HepG2 (cell line): ENCODE results near the gene SNAI3. TPM values are rescaled to one million over a fixed set of nuclear protein-coding genes. Genes with fewer than 3 reads are reported as not detected.
"Not testable (repeated sequence)": the region's sequence is repeated elsewhere in the genome, so short reads cannot be mapped to it uniquely, and the experiment has no call there.

Experiments
- ATAC-seq: fragments of 200-7000 bp; cut with Tn5 transposase; 3 replicates; pipeline ENCODE4 v1.9.1; 2020; ENCODE audit warnings: mild to moderate bottlenecking, moderate library complexity
- BruUV-seq: library from RNA; stranded (reverse); fragments of 400-500 nt; replicated peaks from 2 replicates; lab custom pipeline; 2021; lab: Mats Ljungman, UMichigan
- CTCF ChIA-PET: fragments of 300-600 bp; formaldehyde crosslinking; extraction: SDS; loops from one replicate; lab custom pipeline; 2021; ENCODE audit warnings: low total read pairs, inconsistent platforms, low intra/inter-chr PET ratio; lab: Yijun Ruan, JAX
- POLR2A ChIA-PET: fragments of 350-600 bp; sonication (Branson Sonifier 250); formaldehyde crosslinking; loops from one replicate; lab custom pipeline; 2020; ENCODE audit warnings: antibody characterized with exemption, inconsistent platforms; lab: Yijun Ruan, JAX
- DNase-seq: peaks from one replicate; pipeline ENCODE4 v3.0.0-alpha.2; 2015; ENCODE audit warnings: low spot score
- FAIRE-seq: peaks from 3 replicates; lab custom pipeline; 2011; peaks lifted over from hg19 to GRCh38; lab: Jason Lieb, UNC
- H2AFZ ChIP-seq: one replicate; pipeline ENCODE4 v1.6.1; 2011; ENCODE audit warnings: low read length, inconsistent platforms
- H3K27ac ChIP-seq: fragments of 300-600 bp; 3 replicates; pipeline ENCODE4 v1.8.0; 2011; ENCODE audit warnings: mixed run types, mild to moderate bottlenecking, mixed read lengths, low read length, inconsistent platforms; ENCODE audit not compliant: insufficient read depth; ENCODE audit errors: extremely low read length
- H3K27me3 ChIP-seq, 2 experiments: fragments of 200-600 bp in 1 of 2; 2 replicates in 1 of 2; 3 replicates in 1 of 2; pipeline versions ENCODE4 v1.6.0 to v1.8.0; 2011; ENCODE audit warnings: low read length in 2 of 2, mild to moderate bottlenecking in 2 of 2, moderate library complexity in 2 of 2, inconsistent platforms in 1 of 2; ENCODE audit not compliant: insufficient read depth in 2 of 2, control insufficient read depth in 1 of 2
- H3K36me3 ChIP-seq, 2 experiments: fragments of 200-600 bp in 1 of 2; replicated peaks in 1 of 2; 2 replicates in 1 of 2; 3 replicates in 1 of 2; pipeline versions ENCODE4 v1.5.1 to v1.8.0; 2011; ENCODE audit warnings: low read length in 2 of 2, inconsistent platforms in 1 of 2; ENCODE audit not compliant: insufficient read depth in 2 of 2, control insufficient read depth in 1 of 2
- H3K4me1 ChIP-seq: 2 replicates; pipeline ENCODE4 v1.5.1; 2012; ENCODE audit warnings: low read length, inconsistent platforms; ENCODE audit not compliant: insufficient read depth
- H3K4me2 ChIP-seq: 2 replicates; pipeline ENCODE4 v1.6.0; 2011; ENCODE audit warnings: low read depth, low read length, inconsistent platforms
- H3K4me3 ChIP-seq, 3 experiments: fragments of 200-600 bp in 1 of 3; sonication (generic), shearing (Covaris generic) in 1 of 3; replicated peaks in 1 of 3; 2 replicates each; pipeline ENCODE4 v1.5.1; 2011 to 2016; ENCODE audit warnings: low read length in 3 of 3, inconsistent platforms in 2 of 3, low read depth in 2 of 3, mild to moderate bottlenecking in 2 of 3, control low read depth in 1 of 3, mixed read lengths in 1 of 3; ENCODE audit not compliant: insufficient read depth in 1 of 3
- H3K79me2 ChIP-seq: one replicate; pipeline ENCODE4 v1.6.1; 2011; ENCODE audit warnings: low read length, inconsistent platforms; ENCODE audit not compliant: insufficient read depth
- H3K9ac ChIP-seq: 2 replicates; pipeline ENCODE4 v1.6.0; 2011; ENCODE audit warnings: mild to moderate bottlenecking, low read depth, low read length, inconsistent platforms; ENCODE audit not compliant: insufficient read depth
- H3K9me3 ChIP-seq: 2 replicates; pipeline ENCODE4 v1.5.1; 2012; ENCODE audit warnings: mild to moderate bottlenecking, low read length
- H4K20me1 ChIP-seq: 2 replicates; pipeline ENCODE4 v1.6.0; 2011; ENCODE audit warnings: inconsistent platforms, mild to moderate bottlenecking, low read length, moderate library complexity; ENCODE audit not compliant: insufficient read depth
- GTF3A ChIP-seq: sonication (generic); formaldehyde crosslinking; conservative IDR thresholded peaks from 2 replicates; pipeline ENCODE4 v1.4.0; 2020; ENCODE audit warnings: mild to moderate bottlenecking, missing genetic modification reagents
- HOXD1 ChIP-seq: sonication (generic); formaldehyde crosslinking; IDR thresholded peaks from 2 replicates; pipeline ENCODE4 v1.5.0; 2020; ENCODE audit warnings: missing genetic modification reagents
- POLR2A ChIP-seq, 2 experiments: IDR thresholded peaks; 2 replicates each; pipeline ENCODE4 v1.6.1; 2011; ENCODE audit warnings: low read depth in 2 of 2, low read length in 2 of 2, mild to moderate bottlenecking in 1 of 2, moderate library complexity in 1 of 2; ENCODE audit not compliant: insufficient read depth in 1 of 2
- REPIN1 ChIP-seq: sonication (generic); formaldehyde crosslinking; IDR thresholded peaks from 2 replicates; pipeline ENCODE4 v1.8.0; 2022; ENCODE audit warnings: missing genetic modification reagents, low read depth, mild to moderate bottlenecking, borderline replicate concordance
- RORA ChIP-seq: sonication (generic); formaldehyde crosslinking; IDR thresholded peaks from 2 replicates; pipeline ENCODE4 v1.5.0; 2020; ENCODE audit warnings: mild to moderate bottlenecking, missing genetic modification reagents, moderate library complexity
- SP4 ChIP-seq: sonication (generic); formaldehyde crosslinking; IDR thresholded peaks from 2 replicates; pipeline ENCODE4 v1.8.1; 2023; ENCODE audit warnings: mild to moderate bottlenecking, missing genetic modification reagents
- ZFP37 ChIP-seq: sonication (generic); formaldehyde crosslinking; IDR thresholded peaks from 2 replicates; pipeline ENCODE4 v1.4.0; 2020; ENCODE audit warnings: missing genetic modification reagents, borderline replicate concordance
- ZNF235 ChIP-seq: sonication (generic); formaldehyde crosslinking; IDR thresholded peaks from 2 replicates; pipeline ENCODE4 v1.8.1; 2023; ENCODE audit warnings: mild to moderate bottlenecking, missing genetic modification reagents, borderline replicate concordance
- ZNF768 ChIP-seq: sonication (generic); formaldehyde crosslinking; IDR thresholded peaks from 2 replicates; pipeline ENCODE4 v1.4.0; 2020; ENCODE audit warnings: missing genetic modification reagents
- WGBS: methylation state at CpG from one replicate; pipeline ENCODE4 v1.1.6; 2017; ENCODE audit warnings: low lambda C conversion rate; 5-methylcytosine and 5-hydroxymethylcytosine counted together
- in situ Hi-C: cut with HindIII; loops from 2 replicates; pipeline ENCODE4 v1.10.0; 2017; ENCODE audit warnings: low pct_unique_long_range_greater_than_20kb; ENCODE audit not compliant: extremely low pct_ligation_motif_present
- intact Hi-C: fragments of 100-400 bp; cut with micrococcal nuclease; formaldehyde crosslinking; loops from one replicate; pipeline ENCODE4 v1.10.0; 2022; ENCODE audit not compliant: unreplicated experiment
- polyA plus RNA-seq, 8 experiments: library from polyadenylated mRNA; depleted of rRNA in 3 of 8; stranded (reverse) in 7 of 8; unstranded in 1 of 8; fragments of >200 nt; fragmentation: Illumina TruSeq in 4 of 8; extraction: Trizol in 4 of 8; gene quantifications; 2 replicates each; pipeline versions ENCODE4 v1.2.1 to v1.2.3, GENCODE V29; 2011 to 2016; ENCODE audit warnings: low read depth in 4 of 8, missing spikeins in 1 of 8, mixed read lengths in 1 of 8; ENCODE audit not compliant: insufficient read depth in 1 of 8
- total RNA-seq, 5 experiments: library from RNA; depleted of rRNA; stranded (reverse); fragments of >200 nt; fragmentation: Illumina TruSeq; extraction: Trizol; gene quantifications; 2 replicates each; pipeline ENCODE4 v1.2.3, GENCODE V29; 2016; ENCODE audit warnings: low read depth in 1 of 5

The SNAI3 gene
- total and polyA plus RNA-seq, 2 of the 13 experiments (the other 11 are each of a cell fraction or from before 2014, with no cell fraction given): 0.09 to 0.18 TPM

- peaks cover 6% of the 10 kb centered on the region for H3K4me1 ChIP-seq
- peaks cover 12% of the 10 kb centered on the region for H3K79me2 ChIP-seq
- intact Hi-C loops (no loop called here), in situ Hi-C loops (no loop called here)
- TF ChIP-seq GTF3A (no peak), POLR2A (IDR thresholded peaks at IDR 0.05; ENCODE audit: insufficient read depth in 1 of 2, low read depth in 2 of 2, low read length in 2 of 2) (peak in 1 of 2 experiments; percentile 31; a peak in 1 of 4 replicates), ZNF235 (CRISPR knock-in tag) (0 out of 2 replicates have a peak, but pooled peaks have one; percentile 43), HOXD1 (no peak), SP4 (CRISPR knock-in tag) (no peak), REPIN1 (CRISPR knock-in tag) (no peak), RORA (CRISPR knock-in tag) (no peak), ZFP37 (CRISPR knock-in tag) (no peak)
- H3K4me3 ChIP-seq: no peak overlapping the region
- DNase-seq (no peak), ATAC-seq (no peak), FAIRE-seq (no peak)
- no peak overlapping the region for H3K4me2 ChIP-seq
- 96% methylated on average over 10 of the region's 10 CpGs for WGBS
- POLR2A ChIA-PET: interaction anchor here (1.2 kb wide), 1 partner anchor 100 kb away, joined by 6 read pairs; the partner anchor contains the start of gene ZC3H18
- CTCF ChIA-PET: no interaction called here
- no peak overlapping the region for H2AFZ ChIP-seq
- H4K20me1 ChIP-seq: peaks cover 2% of the 10 kb centered on the region; the same call in 1 of the 2 replicates
- peaks cover 0 to 6% of the 10 kb centered on the region in 2 experiments; a peak in 3 of 5 replicates for H3K36me3 ChIP-seq
- no TSS peak for BruUV-seq
- no peak overlapping the region for H3K9ac ChIP-seq
- H3K27ac ChIP-seq: no peak overlapping the region
- H3K9me3 ChIP-seq: no peaks in the 10 kb centered on the region
- no peaks in the 10 kb centered on the region for H3K27me3 ChIP-seq
These were observed 16.3 kb downstream of the SNAI3 start for GRCh38 chr16:88669980-88670379.

GRCh38 chr16:88669493-88669892, 16.8 kb downstream of the SNAI3 start:
- H3K9ac ChIP-seq, ATAC-seq, BruUV-seq, H3K27me3 ChIP-seq, in situ Hi-C loops, H4K20me1 ChIP-seq: not testable (repeated sequence)
- POLR2A ChIA-PET: interaction anchor here (1.2 kb wide), 1 partner anchor 99 kb away, joined by 6 read pairs; the partner anchor contains the start of gene ZC3H18
- TF ChIP-seq ZNF768 (CRISPR knock-in tag): peak; percentile 29; the same call in 1 of the 2 replicates
- TF ChIP-seq, all 625 proteins: peak for 1; not testable (repeated sequence) for 624
- H3K27ac ChIP-seq, DNase-seq, CTCF ChIA-PET, H3K4me3 ChIP-seq, FAIRE-seq, H2AFZ ChIP-seq, intact Hi-C loops, H3K36me3 ChIP-seq, H3K9me3 ChIP-seq, H3K4me2 ChIP-seq: not testable (repeated sequence)
- WGBS: 97% methylated on average over 8 of the region's 8 CpGs
- H3K79me2 ChIP-seq: peaks cover 17% of the 10 kb centered on the region
- H3K4me1 ChIP-seq: peaks cover 11% of the 10 kb centered on the region
